K562 (cell line): ENCODE measurements around the gene CHCHD1. TPM values are rescaled to one million over a fixed set of nuclear protein-coding genes. Genes with fewer than 3 reads are reported as not detected.
A peak's percentile ranks its signal among the peaks of the same experiment; 100 is the strongest.

Source experiments
- ATF7 ChIP-seq: fragments of 450-650 bp; IDR thresholded peaks from 2 replicates; pipeline ENCODE4 v1.7.1; 2014; ENCODE audit warnings: mild to moderate bottlenecking, moderate library complexity
- BRD9 ChIP-seq: fragments of 450-650 bp; IDR thresholded peaks from 2 replicates; pipeline ENCODE4 v1.6.1; 2018; ENCODE audit warnings: low read depth; ENCODE audit not compliant: partially characterized antibody
- DDX20 ChIP-seq: fragments of 450-650 bp; IDR thresholded peaks from 2 replicates; pipeline ENCODE4 v1.6.1; 2016; ENCODE audit warnings: missing genetic modification characterization, low read depth, mild to moderate bottlenecking, missing compliant biosample characterization, moderate library complexity
- KLF16 ChIP-seq: IDR thresholded peaks from 2 replicates; pipeline ENCODE4 v1.6.1; 2016; ENCODE audit warnings: antibody characterized with exemption
- MYC ChIP-seq, 2 experiments: fragments of 250-450 bp in 1 of 2; sonication (Bioruptor Pico) in 1 of 2; IDR thresholded peaks; 2 replicates each; pipeline versions ENCODE4 v1.5.1 to v1.6.1; 2012 to 2021; ENCODE audit warnings: low read depth in 2 of 2, borderline replicate concordance in 1 of 2, improper control_type of control experiment in 1 of 2, low read length in 1 of 2, mild to moderate bottlenecking in 1 of 2, moderate library complexity in 1 of 2
- PHF20 ChIP-seq: fragments of 450-650 bp; IDR thresholded peaks from 2 replicates; pipeline ENCODE4 v1.6.1; 2018; ENCODE audit not compliant: partially characterized antibody
- SIN3B ChIP-seq: fragments of 450-650 bp; IDR thresholded peaks from 2 replicates; pipeline ENCODE4 v1.6.1; 2017; ENCODE audit warnings: low read depth, mild to moderate bottlenecking, moderate library complexity
- SLC30A9 ChIP-seq: fragments of 250-450 bp; sonication (Bioruptor Pico); IDR thresholded peaks from 2 replicates; pipeline ENCODE4 v1.8.0; 2022; ENCODE audit warnings: mild to moderate bottlenecking, moderate library complexity
- SMARCA4 ChIP-seq: fragments of 450-650 bp; IDR thresholded peaks from 2 replicates; pipeline ENCODE4 v1.6.1; 2016
- ZNF707 ChIP-seq: fragments of 250-450 bp; sonication (Bioruptor Pico); conservative IDR thresholded peaks from 2 replicates; pipeline ENCODE4 v1.8.0; 2022; ENCODE audit warnings: inconsistent platforms, mild to moderate bottlenecking, moderate library complexity
- polyA plus RNA-seq, 8 experiments: library from polyadenylated mRNA; depleted of rRNA in 4 of 8; stranded (reverse) in 5 of 8; unstranded in 3 of 8; fragments of >200 nt; fragmentation: Nextera tagmentation in 2 of 8; fragmentation: Illumina TruSeq in 1 of 8; extraction: Ambion mirVana in 2 of 8; extraction: Trizol in 1 of 8; gene quantifications; 2 replicates each; pipeline versions ENCODE4 v1.2.1 to v1.2.3, GENCODE V29; 2011 to 2014; ENCODE audit warnings: inconsistent platforms in 1 of 8, missing spikeins in 1 of 8
- total RNA-seq, 7 experiments: library from RNA; depleted of rRNA in 6 of 7; stranded (reverse); fragments of >200 nt in 6 of 7; fragmentation: Illumina TruSeq in 2 of 7; extraction: Trizol in 2 of 7; gene quantifications; 2 replicates each; pipeline versions ENCODE4 v1.2.1 to v1.2.3, GENCODE V29; 2011 to 2021; ENCODE audit warnings: low replicate concordance in 1 of 7
- TF ChIP-seq, protein P1 (sequence below): fragments of 250-450 bp; sonication (Bioruptor Pico); IDR thresholded peaks from 2 replicates; pipeline ENCODE4 v1.8.0; 2021; ENCODE audit warnings: mild to moderate bottlenecking, moderate library complexity
- TF ChIP-seq, protein P2 (sequence below): fragments of 450-650 bp; formaldehyde crosslinking; IDR thresholded peaks from 2 replicates; pipeline ENCODE4 v1.4.0; 2020; ENCODE audit warnings: mild to moderate bottlenecking, moderate library complexity
- TF ChIP-seq, protein P3 (sequence below): fragments of 450-650 bp; IDR thresholded peaks from 2 replicates; pipeline ENCODE4 v1.6.1; 2016; ENCODE audit warnings: low read depth
- TF ChIP-seq, protein P4 (sequence below), 2 experiments: IDR thresholded peaks; 2 replicates each; pipeline ENCODE4 v1.6.1; 2011; ENCODE audit warnings: borderline replicate concordance in 1 of 2, control low read depth in 1 of 2, low read depth in 1 of 2, low read length in 1 of 2, mild to moderate bottlenecking in 1 of 2, mixed read lengths in 1 of 2, moderate library complexity in 1 of 2; ENCODE audit not compliant: insufficient read depth in 1 of 2, insufficient read length in 1 of 2, poor library complexity in 1 of 2, severe bottlenecking in 1 of 2; ENCODE audit errors: extremely low read depth in 1 of 2

Gene CHCHD1
- total and polyA plus RNA-seq, 9 of the 15 experiments (the other 6 are each of a cell fraction or from before 2014, with no cell fraction given): 52.9 to 126 (median 83.4) TPM

DNA sequence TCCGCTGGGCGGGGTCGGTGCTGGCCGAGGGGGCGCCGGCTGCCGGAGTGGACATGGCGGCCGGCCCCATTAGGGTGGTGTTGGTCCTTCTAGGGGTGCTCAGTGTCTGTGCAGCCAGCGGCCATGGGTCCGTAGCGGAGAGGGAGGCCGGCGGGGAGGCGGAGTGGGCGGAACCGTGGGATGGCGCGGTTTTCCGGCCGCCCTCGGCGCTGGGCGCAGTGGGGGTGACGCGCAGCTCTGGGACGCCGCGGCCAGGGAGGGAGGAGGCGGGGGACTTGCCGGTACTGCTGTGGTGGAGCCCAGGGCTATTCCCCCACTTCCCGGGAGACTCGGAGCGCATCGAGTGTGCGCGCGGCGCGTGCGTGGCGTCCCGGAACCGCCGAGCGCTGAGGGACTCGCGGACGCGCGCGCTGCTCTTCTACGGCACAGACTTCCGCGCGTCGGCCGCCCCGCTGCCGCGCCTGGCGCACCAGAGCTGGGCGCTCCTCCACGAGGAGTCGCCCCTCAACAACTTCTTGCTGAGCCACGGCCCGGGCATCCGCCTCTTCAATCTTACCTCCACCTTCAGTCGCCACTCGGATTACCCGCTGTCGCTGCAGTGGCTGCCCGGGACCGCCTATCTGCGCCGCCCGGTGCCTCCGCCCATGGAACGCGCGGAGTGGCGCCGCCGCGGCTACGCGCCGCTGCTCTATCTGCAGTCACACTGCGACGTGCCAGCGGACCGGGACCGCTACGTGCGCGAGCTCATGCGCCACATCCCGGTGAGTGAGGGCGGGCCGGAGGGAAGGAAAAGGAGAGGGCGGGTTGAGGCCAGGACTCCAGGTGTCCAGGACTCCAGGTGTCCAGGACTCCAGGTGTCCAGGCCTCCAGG lies 9.3 kb upstream of the CHCHD1 start (continued):
- TF ChIP-seq, protein P1, sequence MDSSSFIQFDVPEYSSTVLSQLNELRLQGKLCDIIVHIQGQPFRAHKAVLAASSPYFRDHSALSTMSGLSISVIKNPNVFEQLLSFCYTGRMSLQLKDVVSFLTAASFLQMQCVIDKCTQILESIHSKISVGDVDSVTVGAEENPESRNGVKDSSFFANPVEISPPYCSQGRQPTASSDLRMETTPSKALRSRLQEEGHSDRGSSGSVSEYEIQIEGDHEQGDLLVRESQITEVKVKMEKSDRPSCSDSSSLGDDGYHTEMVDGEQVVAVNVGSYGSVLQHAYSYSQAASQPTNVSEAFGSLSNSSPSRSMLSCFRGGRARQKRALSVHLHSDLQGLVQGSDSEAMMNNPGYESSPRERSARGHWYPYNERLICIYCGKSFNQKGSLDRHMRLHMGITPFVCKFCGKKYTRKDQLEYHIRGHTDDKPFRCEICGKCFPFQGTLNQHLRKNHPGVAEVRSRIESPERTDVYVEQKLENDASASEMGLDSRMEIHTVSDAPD (CRISPR knock-in tag): no peak
- TF ChIP-seq, protein P2, sequence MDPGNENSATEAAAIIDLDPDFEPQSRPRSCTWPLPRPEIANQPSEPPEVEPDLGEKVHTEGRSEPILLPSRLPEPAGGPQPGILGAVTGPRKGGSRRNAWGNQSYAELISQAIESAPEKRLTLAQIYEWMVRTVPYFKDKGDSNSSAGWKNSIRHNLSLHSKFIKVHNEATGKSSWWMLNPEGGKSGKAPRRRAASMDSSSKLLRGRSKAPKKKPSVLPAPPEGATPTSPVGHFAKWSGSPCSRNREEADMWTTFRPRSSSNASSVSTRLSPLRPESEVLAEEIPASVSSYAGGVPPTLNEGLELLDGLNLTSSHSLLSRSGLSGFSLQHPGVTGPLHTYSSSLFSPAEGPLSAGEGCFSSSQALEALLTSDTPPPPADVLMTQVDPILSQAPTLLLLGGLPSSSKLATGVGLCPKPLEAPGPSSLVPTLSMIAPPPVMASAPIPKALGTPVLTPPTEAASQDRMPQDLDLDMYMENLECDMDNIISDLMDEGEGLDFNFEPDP (CRISPR knock-in tag): peak; percentile 78; the same call in 1 of the 2 replicates
- no peak for TF ChIP-seq SLC30A9 (CRISPR knock-in tag)
- TF ChIP-seq, protein P3, sequence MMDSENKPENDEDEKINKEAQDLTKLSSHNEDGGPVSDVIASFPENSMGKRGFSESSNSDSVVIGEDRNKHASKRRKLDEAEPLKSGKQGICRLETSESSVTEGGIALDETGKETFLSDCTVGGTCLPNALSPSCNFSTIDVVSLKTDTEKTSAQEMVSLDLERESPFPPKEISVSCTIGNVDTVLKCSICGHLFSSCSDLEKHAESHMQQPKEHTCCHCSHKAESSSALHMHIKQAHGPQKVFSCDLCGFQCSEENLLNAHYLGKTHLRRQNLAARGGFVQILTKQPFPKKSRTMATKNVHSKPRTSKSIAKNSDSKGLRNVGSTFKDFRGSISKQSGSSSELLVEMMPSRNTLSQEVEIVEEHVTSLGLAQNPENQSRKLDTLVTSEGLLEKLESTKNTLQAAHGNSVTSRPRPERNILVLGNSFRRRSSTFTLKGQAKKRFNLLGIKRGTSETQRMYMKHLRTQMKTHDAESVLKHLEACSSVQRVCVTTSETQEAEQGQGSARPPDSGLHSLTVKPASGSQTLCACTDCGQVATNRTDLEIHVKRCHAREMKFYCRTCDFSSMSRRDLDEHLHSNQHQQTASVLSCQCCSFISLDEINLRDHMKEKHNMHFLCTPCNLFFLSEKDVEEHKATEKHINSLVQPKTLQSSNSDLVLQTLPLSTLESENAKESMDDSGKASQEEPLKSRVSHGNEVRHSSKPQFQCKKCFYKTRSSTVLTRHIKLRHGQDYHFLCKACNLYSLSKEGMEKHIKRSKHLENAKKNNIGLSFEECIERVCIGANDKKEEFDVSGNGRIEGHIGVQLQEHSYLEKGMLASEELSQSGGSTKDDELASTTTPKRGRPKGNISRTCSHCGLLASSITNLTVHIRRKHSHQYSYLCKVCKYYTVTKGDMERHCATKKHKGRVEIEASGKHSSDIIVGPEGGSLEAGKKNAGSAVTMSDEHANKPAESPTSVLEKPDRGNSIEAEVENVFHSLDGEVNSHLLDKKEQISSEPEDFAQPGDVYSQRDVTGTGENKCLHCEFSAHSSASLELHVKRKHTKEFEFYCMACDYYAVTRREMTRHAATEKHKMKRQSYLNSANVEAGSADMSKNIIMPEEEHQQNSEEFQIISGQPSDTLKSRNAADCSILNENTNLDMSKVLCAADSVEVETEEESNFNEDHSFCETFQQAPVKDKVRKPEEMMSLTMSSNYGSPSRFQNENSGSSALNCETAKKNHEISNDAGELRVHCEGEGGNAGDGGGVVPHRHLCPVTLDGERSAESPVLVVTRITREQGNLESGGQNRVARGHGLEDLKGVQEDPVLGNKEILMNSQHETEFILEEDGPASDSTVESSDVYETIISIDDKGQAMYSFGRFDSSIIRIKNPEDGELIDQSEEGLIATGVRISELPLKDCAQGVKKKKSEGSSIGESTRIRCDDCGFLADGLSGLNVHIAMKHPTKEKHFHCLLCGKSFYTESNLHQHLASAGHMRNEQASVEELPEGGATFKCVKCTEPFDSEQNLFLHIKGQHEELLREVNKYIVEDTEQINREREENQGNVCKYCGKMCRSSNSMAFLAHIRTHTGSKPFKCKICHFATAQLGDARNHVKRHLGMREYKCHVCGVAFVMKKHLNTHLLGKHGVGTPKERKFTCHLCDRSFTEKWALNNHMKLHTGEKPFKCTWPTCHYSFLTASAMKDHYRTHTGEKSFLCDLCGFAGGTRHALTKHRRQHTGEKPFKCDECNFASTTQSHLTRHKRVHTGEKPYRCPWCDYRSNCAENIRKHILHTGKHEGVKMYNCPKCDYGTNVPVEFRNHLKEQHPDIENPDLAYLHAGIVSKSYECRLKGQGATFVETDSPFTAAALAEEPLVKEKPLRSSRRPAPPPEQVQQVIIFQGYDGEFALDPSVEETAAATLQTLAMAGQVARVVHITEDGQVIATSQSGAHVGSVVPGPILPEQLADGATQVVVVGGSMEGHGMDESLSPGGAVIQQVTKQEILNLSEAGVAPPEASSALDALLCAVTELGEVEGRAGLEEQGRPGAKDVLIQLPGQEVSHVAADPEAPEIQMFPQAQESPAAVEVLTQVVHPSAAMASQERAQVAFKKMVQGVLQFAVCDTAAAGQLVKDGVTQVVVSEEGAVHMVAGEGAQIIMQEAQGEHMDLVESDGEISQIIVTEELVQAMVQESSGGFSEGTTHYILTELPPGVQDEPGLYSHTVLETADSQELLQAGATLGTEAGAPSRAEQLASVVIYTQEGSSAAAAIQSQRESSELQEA: no peak
- TF ChIP-seq ZNF707 (CRISPR knock-in tag): no peak
- TF ChIP-seq BRD9: no peak
- TF ChIP-seq SMARCA4: no peak
- TF ChIP-seq, protein P4, sequence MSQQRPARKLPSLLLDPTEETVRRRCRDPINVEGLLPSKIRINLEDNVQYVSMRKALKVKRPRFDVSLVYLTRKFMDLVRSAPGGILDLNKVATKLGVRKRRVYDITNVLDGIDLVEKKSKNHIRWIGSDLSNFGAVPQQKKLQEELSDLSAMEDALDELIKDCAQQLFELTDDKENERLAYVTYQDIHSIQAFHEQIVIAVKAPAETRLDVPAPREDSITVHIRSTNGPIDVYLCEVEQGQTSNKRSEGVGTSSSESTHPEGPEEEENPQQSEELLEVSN (IDR thresholded peaks at IDR 0.05; ENCODE audit: borderline replicate concordance in 1 of 2, extremely low read depth in 1 of 2, insufficient read depth in 1 of 2, insufficient read length in 1 of 2, low read depth in 1 of 2, low read length in 1 of 2, poor library complexity in 1 of 2, severe bottlenecking in 1 of 2): peak; percentile 28 to 58
- peak; percentile 72; the same call in 1 of the 2 replicates for TF ChIP-seq SIN3B
- peak; percentile 70 for TF ChIP-seq ATF7
- peak; percentile 74 for TF ChIP-seq MYC (IDR thresholded peaks at IDR 0.05; ENCODE audit: low read depth, low read length)
- peak; percentile 89; the same call in 1 of the 2 replicates for TF ChIP-seq MYC (CRISPR knock-in tag; IDR thresholded peaks at IDR 0.05; ENCODE audit: borderline replicate concordance, low read depth)
- peak; percentile 85 for TF ChIP-seq PHF20
- TF ChIP-seq KLF16: no peak
- no peak for TF ChIP-seq DDX20 (tag)
